MM.1S (cell line): ENCODE data around the gene SMC2.

Source experiments
- DNase-seq: peaks from one replicate; pipeline ENCODE4 v3.0.0-alpha.2; 2015
- H2AFZ ChIP-seq: fragments of 300-600 bp; sonication (generic); 2 replicates; pipeline ENCODE4 v1.6.0; 2016; ENCODE audit warnings: antibody characterized with exemption, low read length
- H3F3A ChIP-seq: fragments of 300-600 bp; sonication (generic); 2 replicates; pipeline ENCODE4 v1.6.1; 2016; ENCODE audit warnings: mild to moderate bottlenecking, antibody characterized with exemption, low read length, moderate library complexity, mixed read lengths; ENCODE audit not compliant: insufficient read depth
- H3K27ac ChIP-seq: fragments of 300-600 bp; sonication (generic); 2 replicates; pipeline ENCODE4 v1.5.1; 2016; ENCODE audit warnings: mild to moderate bottlenecking, low read length
- H3K27me3 ChIP-seq: fragments of 300-600 bp; sonication (generic); replicated peaks from 2 replicates; pipeline ENCODE4 v1.6.0; 2016; ENCODE audit warnings: low read length; ENCODE audit not compliant: insufficient read depth
- H3K36me3 ChIP-seq: fragments of 300-600 bp; sonication (generic); replicated peaks from 2 replicates; pipeline ENCODE4 v1.6.1; 2016; ENCODE audit warnings: mild to moderate bottlenecking, low read length, mixed read lengths; ENCODE audit not compliant: insufficient read depth
- H3K4me1 ChIP-seq: fragments of 300-600 bp; sonication (generic); 2 replicates; pipeline ENCODE4 v1.6.1; 2016; ENCODE audit warnings: low read length, mixed read lengths
- H3K4me2 ChIP-seq: fragments of 300-600 bp; sonication (generic); 2 replicates; pipeline ENCODE4 v1.6.0; 2016; ENCODE audit warnings: low read depth, low read length
- H3K4me3 ChIP-seq: fragments of 300-600 bp; sonication (generic); 2 replicates; pipeline ENCODE4 v1.5.1; 2016; ENCODE audit warnings: low read length, mixed read lengths
- H3K79me2 ChIP-seq: fragments of 300-600 bp; sonication (generic); 2 replicates; pipeline ENCODE4 v1.6.1; 2016; ENCODE audit warnings: mixed run types, low read length, mixed read lengths
- H3K9ac ChIP-seq: fragments of 300-600 bp; sonication (generic); 2 replicates; pipeline ENCODE4 v1.6.1; 2016; ENCODE audit warnings: low read length, mixed read lengths
- H3K9me2 ChIP-seq: fragments of 300-600 bp; sonication (generic); replicated peaks from 2 replicates; pipeline ENCODE4 v1.6.1; 2016; ENCODE audit warnings: mild to moderate bottlenecking, low read length, mixed read lengths; ENCODE audit not compliant: insufficient read depth
- H3K9me3 ChIP-seq: fragments of 300-600 bp; sonication (generic); replicated peaks from 2 replicates; pipeline ENCODE4 v1.6.1; 2016; ENCODE audit warnings: mild to moderate bottlenecking, low read length, mixed read lengths; ENCODE audit not compliant: insufficient read depth
- H4K20me1 ChIP-seq: fragments of 300-600 bp; sonication (generic); 2 replicates; pipeline ENCODE4 v1.6.1; 2016; ENCODE audit warnings: mild to moderate bottlenecking, low read length, moderate library complexity, mixed read lengths; ENCODE audit not compliant: insufficient read depth
- EZH2 ChIP-seq: fragments of 300-600 bp; sonication (generic); optimal IDR thresholded peaks from 2 replicates; pipeline ENCODE3; 2017; ENCODE audit warnings: low read depth, mild to moderate bottlenecking, antibody characterized with exemption, low read length, mixed read lengths
- EZH2phosphoT487 ChIP-seq: fragments of 300-600 bp; sonication (generic); IDR thresholded peaks from 2 replicates; pipeline ENCODE4 v1.6.1; 2018; ENCODE audit warnings: antibody characterized with exemption, low read length
- TF ChIP-seq, protein P1 (sequence below): fragments of 300-600 bp; sonication (generic); IDR thresholded peaks from 2 replicates; pipeline ENCODE4 v1.5.1; 2016; ENCODE audit warnings: antibody characterized with exemption, low read length, mixed read lengths

Gene SMC2

GRCh38 chr9:104118916-104119315, 24.8 kb downstream of the SMC2 start:
- Histone ChIP-seq H3K27me3 (no peaks in the 10 kb centered on the region), H2AFZ (no peak overlapping the region), H4K20me1 (no peaks in the 10 kb centered on the region), H3K4me1 (no peaks in the 10 kb centered on the region), H3K9me3 (no peaks in the 10 kb centered on the region), H3K27ac (no peak overlapping the region), H3F3A (no peaks in the 10 kb centered on the region), H3K4me3 (no peak overlapping the region), H3K4me2 (no peak overlapping the region), H3K79me2 (no peaks in the 10 kb centered on the region), H3K9ac (no peak overlapping the region), H3K9me2 (no peaks in the 10 kb centered on the region), H3K36me3 (0 out of 2 replicates have a peak, but pooled peaks cover 9% of the 10 kb centered on the region)
- no peak for DNase-seq
- TF ChIP-seq, protein P1, sequence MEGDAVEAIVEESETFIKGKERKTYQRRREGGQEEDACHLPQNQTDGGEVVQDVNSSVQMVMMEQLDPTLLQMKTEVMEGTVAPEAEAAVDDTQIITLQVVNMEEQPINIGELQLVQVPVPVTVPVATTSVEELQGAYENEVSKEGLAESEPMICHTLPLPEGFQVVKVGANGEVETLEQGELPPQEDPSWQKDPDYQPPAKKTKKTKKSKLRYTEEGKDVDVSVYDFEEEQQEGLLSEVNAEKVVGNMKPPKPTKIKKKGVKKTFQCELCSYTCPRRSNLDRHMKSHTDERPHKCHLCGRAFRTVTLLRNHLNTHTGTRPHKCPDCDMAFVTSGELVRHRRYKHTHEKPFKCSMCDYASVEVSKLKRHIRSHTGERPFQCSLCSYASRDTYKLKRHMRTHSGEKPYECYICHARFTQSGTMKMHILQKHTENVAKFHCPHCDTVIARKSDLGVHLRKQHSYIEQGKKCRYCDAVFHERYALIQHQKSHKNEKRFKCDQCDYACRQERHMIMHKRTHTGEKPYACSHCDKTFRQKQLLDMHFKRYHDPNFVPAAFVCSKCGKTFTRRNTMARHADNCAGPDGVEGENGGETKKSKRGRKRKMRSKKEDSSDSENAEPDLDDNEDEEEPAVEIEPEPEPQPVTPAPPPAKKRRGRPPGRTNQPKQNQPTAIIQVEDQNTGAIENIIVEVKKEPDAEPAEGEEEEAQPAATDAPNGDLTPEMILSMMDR = no peak
- TF ChIP-seq EZH2 = no peak
- no peak for TF ChIP-seq EZH2phosphoT487

- Histone ChIP-seq H3K9me3 (no peaks in the 10 kb centered on the region), H3K4me3 (no peak overlapping the region), H3K9me2 (no peaks in the 10 kb centered on the region), H3K27me3 (no peaks in the 10 kb centered on the region), H3K36me3 (peaks cover 9% of the 10 kb centered on the region; the same call in 1 of the 2 replicates), H3K9ac (no peak overlapping the region), H3K79me2 (no peaks in the 10 kb centered on the region), H2AFZ (no peak overlapping the region), H3F3A (no peaks in the 10 kb centered on the region), H3K4me2 (no peak overlapping the region), H3K27ac (no peak overlapping the region), H3K4me1 (no peaks in the 10 kb centered on the region), H4K20me1 (no peaks in the 10 kb centered on the region)
- TF ChIP-seq EZH2phosphoT487 (no peak), EZH2 (no peak)
- TF ChIP-seq, protein P1 = no peak
- DNase-seq = no peak
These were observed 26.9 kb downstream of the SMC2 start for GRCh38 chr9:104121022-104121421.

DNA sequence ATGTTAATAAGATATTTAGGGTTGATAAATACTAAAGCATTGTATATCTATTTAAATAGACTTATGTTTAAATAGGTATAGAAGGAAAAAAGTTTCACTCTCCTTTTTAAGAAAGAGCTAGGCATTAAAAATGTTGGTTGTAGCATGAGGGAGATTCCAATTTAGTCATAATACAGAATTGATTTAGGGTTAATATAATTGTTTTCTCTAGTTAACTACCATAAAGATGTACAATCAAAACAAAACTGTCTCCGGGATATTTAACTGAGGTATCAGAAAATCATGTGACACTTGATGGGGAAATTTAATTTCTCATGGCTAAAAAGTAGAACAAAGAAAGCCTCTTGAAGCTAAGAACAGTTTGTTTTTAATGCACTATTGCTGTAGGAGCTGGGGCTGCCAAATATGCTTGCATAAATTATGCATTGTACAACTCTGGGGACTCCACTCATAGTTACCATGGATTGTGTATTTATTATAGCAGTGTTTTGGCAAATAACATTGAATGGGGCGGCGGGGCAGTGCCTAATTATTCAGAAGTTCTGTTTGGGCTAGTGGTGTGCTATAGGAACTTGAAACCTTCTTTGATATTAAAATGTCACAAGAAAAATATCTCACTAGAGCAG, 44.2 kb downstream of the SMC2 start:
- Histone ChIP-seq H3K9ac (no peak overlapping the region), H2AFZ (no peak overlapping the region), H3F3A (no peaks in the 10 kb centered on the region), H3K4me3 (no peak overlapping the region), H3K9me2 (no peaks in the 10 kb centered on the region), H3K27ac (no peak overlapping the region), H3K9me3 (no peaks in the 10 kb centered on the region), H3K4me2 (no peak overlapping the region), H3K79me2 (no peaks in the 10 kb centered on the region), H4K20me1 (no peaks in the 10 kb centered on the region), H3K4me1 (no peaks in the 10 kb centered on the region), H3K36me3 (peaks cover 12% of the 10 kb centered on the region; the same call in 1 of the 2 replicates), H3K27me3 (no peaks in the 10 kb centered on the region)
- DNase-seq = no peak
- no peak for TF ChIP-seq EZH2phosphoT487
- TF ChIP-seq, protein P1 = no peak
- no peak for TF ChIP-seq EZH2
